SK-MEL-5 (cell line): ENCODE data around the gene ROR1. TPM values are rescaled to one million over a fixed set of nuclear protein-coding genes. Genes with fewer than 3 reads are reported as not detected.
"Not testable (repeated sequence)": the region's sequence is repeated elsewhere in the genome, so short reads cannot be mapped to it uniquely, and the experiment has no call there.

Experiments used
- DNase-seq: peaks from one replicate; pipeline ENCODE4 v3.0.0-alpha.2; 2016; ENCODE audit warnings: low read depth, low spot score
- in situ Hi-C: cut with HindIII; loops from 2 replicates; pipeline ENCODE4 v1.10.0; 2016; ENCODE audit warnings: low sequenced_read_pairs, high pct_unique_total_duplicates, low pct_unique_long_range_greater_than_20kb
- total RNA-seq: library from RNA; depleted of rRNA; stranded (reverse); fragments of >200 nt; shearing (Covaris generic); gene quantifications from 2 replicates; pipeline ENCODE4 v1.2.3, GENCODE V29; 2014

ROR1 gene
- total RNA-seq, 1 experiment from 2014 or later: 2.8 TPM

DNA sequence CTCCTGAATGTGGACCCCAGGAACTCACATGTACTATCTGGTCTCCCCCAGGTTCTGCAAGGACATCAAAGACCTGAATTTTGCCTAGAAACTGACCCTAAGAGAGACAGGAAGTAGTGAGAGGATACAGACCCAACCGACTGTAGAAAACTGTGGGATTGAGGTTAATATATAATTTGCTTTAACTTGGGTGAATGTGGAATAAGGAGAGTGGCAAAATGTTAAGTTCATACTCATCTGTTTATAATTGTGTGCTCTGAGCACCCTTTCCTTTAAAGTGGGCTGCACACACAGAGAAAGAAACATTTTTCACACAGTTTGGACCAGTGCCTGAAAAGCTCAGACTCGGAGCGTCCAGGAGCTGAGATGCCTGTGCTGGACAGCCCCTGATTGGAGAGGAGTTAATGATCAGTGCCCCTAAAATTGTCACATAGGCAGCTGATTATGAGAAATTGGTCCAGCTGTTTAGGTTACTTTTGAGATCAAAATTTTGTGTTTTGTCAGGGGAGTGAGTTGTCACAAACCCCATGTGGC, 37.2 kb downstream of the ROR1 start:
- in situ Hi-C loops: no loop called here

DNA sequence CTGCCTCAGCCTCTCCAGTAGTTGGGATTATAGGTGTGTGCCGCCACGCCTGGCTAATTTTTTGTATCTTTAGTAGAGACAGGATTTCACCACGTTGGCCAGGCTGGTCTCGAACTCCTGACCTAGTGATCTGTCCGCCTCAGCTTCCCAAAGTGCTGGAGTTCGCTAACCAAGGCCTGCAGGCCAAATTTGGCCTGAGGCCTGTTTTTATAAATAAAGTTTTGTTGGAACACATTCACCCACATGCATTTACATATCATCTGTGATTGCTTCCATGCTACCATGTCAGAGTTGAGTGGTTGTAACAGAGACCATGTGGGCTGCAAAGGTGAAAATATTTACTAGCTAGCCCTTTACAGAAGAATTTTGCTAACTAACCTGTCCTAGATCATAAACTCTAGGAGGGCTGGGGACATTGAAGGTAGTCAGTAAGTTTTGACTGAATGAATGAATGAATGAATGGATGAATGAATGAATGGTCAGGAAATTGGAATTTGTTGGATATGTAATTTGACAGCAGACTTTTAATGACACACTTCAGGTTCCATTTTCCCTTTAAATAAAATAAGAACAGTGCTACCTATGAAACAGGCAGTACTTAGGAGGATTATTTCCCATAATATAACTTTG, 38.4 kb downstream of the ROR1 start:
- in situ Hi-C loops: no loop called here
- DNase-seq: no peak

More for the DNA sequence above, 37.2 kb downstream of the ROR1 start:
- DNase-seq: no peak

DNA sequence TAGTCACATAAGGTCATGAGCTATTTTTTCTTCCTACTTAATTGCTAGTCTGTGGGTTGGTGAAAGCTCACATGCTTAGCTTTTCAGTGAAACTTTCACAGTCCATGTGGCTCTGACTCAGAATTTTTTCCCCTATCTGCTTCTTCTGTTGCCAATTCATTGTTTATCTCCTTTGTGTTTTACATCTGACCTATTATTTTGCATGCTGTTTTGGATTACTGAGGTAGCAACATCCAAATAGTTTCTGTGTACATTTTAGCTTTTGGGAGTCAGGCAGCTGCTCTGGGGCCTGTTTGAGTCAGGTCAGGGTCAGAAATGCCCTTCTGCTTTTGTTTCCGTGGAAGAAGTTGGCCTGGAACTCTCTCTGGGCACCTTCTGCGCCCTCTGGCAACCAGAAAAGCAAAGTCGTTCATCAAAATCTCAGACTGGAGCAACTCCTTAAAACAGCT, 40.0 kb downstream of the ROR1 start:
- in situ Hi-C loops: no loop called here
- DNase-seq: peak; percentile 62

DNA sequence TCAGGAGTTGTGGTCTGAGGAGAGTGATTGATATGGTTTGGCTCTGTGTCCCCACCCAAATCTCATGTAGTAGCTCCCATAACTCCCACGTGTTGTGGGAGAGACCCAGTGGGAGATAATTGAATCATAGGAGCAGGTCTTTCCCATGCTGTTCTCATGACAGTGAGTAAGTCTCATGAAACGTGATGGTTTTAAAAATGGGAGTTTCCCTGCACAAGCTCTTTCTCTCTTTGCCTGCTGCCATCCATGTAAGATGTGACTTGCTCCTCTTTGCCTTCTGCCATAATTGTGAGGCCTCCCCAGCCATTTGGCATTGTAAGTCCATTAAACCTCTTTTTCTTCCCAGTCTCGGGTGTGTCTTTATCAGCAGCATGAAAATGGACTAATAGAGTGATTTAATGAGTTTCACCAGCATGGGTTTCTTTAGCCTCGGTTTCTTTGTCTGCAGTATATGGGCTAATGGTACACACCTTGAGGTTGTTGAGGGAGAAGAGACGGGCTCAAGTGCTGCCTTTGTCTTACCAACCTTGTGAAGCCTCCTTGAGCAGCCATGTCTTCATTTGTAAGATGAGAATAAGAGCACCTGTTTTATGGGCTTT, 42.5 kb downstream of the ROR1 start:
- in situ Hi-C loops, DNase-seq: not testable (repeated sequence)

DNA sequence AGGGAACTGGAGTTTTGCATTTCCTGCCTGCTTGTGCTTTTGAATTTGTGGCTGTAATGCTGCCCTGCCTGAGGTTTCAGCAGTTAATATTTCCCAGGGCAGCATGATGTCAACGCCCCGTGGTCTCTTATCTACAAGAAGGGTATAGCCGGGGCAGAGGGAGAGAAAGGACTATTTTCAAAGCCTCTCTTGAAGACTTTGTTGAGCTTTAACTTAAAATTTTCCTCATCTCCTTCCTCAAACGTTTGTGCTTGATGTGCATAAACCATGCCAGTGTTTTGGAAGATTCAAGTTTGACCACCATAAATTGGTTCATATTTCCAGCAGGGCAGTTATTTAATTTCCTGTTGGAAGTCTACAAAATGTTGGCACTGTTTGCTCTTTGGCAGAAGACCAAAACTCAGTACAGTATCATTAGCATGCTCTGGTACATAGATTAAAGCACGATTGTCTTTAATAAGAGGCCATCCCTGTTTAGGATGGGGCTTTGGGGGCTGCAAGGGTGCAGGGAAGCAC, 43.4 kb downstream of the ROR1 start:
- in situ Hi-C loops: no loop called here
- peak; percentile 62 for DNase-seq

DNA sequence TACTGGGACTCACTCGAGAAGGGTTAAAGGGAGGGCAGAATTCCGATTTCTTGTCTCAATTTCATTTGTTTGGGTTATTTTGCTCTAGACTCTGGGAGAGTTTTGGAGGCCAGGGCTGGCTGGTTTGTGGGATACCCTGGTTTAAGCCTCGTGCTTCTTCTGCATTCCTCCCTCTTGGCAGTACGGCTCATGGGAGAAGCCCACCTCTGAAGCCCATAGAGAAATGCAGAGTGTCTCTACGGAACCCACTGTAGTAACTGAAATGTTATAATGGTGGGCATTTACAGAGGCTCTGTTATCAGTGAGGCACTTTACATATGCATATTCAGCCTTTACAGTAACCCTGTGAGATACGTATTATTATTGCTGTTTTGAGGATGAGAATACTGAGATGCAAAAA, 43.9 kb downstream of the ROR1 start:
- in situ Hi-C loops: no loop called here
- no peak for DNase-seq

DNA sequence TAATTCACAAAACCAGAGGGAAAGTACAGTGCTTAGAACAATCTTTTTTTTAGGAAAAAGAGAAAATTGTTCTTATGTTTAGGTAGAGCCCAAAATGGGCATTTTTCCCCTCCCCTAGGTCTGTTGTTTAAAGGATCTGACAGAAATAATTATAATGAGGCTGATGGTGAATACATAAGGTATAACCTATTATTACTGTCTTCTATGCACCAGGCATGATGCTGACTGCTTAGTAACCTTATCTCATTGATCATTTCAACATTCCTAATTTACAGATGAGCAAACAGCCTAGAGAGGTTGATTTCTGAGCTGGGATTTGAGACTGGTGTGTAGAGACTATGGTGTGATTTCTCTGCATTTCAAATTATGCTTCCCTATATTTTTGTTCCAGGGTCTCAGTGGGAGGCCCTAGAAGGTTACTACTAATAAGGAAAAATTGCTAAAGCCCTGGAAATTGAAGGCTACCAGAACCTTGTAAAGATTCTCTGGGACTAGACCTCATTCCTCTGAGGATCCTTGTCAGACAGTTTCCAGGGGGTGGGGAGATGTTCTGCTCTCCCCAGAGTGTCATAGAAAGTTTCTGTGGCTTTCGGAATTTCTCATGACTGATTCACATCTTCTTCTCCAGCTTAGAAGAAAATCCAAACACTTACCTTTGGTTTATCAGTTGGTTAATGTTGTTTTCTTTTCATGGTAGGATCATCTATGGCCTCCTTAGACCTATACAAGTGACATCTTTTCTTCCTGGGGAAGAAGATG, 44.9 kb downstream of the ROR1 start:
- in situ Hi-C loops: no loop called here
- DNase-seq: no peak

DNA sequence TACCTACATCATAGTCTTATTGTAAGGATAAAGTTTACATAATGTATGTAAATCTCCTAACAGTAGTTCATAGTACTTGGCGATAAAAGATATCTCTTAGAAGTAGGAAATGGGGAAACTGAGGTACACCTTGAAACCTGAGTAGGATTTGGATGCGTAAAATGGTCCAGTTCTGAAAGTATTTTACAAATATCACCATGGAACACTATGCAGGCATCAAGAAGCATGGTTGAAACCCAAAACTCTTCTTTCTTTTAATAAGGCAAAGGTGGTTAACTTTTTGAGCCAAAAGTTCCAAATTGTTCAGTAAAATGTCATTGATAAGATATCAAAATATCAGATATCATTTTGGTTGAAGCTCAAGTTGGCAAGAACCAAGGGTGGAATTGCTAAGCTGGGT, 46.0 kb downstream of the ROR1 start:
- in situ Hi-C loops: no loop called here
- DNase-seq: no peak

DNA sequence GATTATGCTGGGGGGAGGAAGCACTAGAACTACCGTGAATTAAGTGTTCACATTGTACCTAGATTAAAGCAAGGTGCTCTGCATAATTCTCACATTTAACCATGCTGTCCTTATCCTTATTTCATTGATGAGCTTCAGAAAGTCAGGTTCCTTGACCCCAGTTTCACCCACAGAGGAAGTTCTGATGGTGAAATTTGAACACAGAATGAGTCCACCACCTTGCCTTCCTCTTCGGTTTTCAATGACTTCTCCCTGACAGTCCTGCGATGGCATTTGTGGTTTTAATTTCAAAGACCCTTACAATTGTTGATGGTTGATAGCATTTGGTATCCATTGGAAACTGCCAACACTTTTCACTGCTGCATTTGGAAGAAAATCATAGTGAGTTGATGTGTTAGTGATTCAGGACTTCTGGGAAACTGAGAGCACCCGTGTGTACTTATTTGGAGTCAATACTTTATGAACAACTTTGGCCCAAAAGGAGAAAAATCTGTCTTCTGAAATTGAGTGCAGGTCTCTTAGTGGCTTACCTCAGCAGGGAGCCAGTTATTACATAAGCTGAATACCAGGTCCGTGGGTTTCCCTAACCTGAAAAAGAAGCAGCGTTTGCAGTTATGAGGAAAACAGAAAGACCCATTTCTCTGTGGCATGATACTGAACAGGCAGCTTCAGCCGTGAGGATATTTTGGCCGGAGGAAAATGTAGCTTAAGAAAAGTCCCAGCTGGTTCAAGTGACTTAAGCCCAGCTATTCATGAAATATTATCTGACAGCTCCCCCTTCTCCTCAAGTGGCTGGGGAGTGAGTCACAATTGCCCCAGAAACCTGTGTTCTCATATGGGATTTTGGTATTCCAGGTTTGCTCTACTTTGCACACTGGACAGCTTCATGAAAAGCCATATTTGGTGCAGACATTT, 47.5 kb downstream of the ROR1 start:
- no peak for DNase-seq

DNA sequence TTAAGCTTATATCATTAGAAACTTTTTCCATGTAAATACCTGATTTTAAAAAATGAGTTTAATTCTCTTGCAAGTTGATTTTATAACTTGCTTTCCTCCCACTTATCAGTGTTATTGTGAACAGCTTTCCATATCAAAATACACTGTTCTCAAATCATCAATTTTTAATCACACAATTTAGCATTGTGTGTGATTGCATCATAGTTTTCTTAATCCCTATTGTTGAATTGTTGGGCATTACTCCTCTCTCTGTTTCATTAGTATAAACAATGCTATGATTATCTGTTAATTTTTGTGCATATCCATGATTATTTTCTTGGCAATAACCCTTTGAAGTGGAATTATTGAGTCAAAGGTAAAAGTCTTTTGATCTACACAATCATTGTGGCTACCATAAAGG, 48.7 kb downstream of the ROR1 start:
- DNase-seq: no peak
- in situ Hi-C loops: no loop called here

More for the DNA sequence above, 47.5 kb downstream of the ROR1 start:
- in situ Hi-C loops: no loop called here

DNA sequence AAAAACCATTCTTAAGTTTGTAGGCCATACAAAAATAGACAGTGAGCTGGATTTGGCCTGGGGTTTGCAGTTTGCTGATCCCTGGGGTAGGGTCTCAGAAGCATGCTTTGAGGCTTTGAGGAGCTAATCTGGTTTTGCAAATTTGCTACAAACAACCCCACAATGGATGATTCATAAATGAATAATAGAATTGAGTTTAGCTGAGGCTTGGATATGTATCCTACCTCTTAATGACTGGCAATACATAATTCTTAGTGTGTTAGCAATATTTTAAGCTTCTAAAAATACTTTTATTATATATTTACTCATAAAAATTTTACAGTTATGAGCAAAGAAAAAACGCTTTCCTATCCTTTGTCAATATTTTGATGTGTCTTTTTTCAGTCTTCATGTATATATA, 50.6 kb downstream of the ROR1 start:
- in situ Hi-C loops: no loop called here
- DNase-seq: no peak

DNA sequence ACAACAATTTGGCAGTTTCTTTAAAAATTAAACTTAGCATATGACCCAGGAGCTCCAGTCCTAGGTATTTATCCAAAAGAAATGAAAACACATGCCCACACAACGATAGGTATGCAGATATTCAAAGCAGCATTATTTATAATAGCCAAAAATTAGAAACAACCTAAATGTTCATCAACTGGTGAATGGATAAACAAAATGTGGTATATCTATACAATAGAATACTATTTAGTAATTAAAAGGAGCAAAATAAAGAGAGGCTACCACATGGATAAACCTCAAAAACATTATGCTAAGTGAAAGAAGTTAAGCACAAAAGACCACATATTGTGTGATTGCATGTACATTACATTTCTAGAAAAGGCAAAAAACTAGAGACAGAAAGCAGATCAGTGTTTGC, 51.3 kb downstream of the ROR1 start:
- DNase-seq: no peak
- in situ Hi-C loops: no loop called here

DNA sequence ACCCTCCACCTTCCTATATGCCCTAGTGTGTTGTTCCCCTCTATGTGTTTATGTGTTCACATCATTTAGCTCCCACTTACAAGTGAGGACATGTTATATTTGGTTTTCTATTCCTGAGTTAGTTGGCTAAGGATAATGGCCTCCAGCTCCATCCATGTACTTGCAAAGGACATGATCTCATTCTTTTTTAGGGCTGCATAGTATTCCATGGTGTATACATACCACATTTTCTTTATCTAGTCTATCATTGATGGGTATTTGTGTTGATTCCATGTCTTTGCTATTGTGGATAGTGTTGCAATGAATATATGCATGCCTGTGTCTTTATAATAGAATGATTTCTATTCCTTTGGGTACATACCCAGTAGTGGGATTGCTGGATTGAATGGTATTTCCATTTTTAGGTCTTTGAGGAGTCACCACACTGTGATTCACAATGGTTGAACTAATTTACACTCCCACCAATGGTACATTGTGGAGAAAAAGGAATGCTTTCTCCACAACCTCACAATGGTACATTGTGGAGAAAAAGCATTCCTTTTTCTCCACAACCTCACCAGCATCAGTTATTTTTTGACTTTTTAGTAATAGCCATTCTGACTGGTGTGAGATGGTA, 52.5 kb downstream of the ROR1 start:
- in situ Hi-C loops: not testable (repeated sequence)
- peak; percentile 58 for DNase-seq

DNA sequence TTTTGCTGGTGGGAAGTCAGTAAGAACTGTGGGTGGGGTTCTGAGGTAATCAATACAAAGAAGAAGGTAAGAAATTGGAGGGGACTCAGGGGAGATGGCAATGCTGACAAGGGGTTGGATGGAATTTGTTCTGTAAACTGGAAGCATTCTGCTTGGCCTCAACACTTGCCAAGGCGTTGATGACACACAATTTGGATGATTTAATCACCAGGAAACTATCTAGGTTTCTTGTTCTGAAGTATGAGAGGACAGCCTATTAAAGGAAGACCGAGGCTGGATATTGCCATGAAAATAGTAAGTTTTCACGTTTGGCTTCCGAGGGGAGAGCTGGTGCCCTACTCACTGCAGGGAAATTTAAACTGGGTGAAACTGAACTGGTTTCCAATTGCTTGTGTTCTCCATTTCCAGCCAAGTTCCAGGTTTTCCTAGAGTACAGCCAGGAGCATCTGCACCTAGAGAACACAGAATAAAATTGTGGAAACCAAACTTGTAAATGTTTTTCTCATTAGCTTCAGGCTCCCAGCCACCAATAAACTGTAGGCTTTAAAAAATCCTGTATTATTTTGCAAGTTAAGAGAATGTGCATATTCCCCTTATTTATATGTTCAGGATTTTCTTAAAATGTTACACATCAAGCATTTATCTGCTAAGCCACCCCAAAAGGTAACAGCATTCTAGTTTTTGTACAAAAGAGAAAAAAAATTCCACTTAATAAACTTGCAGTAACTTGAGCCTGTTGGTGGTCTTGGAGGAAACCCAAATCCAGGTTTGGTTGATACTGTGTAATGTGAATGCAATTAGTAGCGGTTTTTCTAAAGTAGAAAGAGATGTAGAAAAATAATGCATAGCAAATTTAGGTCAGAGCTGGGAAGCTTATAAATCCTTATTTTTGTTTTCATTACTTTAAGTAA, 53.8 kb downstream of the ROR1 start:
- DNase-seq: no peak
- in situ Hi-C loops: no loop called here

DNA sequence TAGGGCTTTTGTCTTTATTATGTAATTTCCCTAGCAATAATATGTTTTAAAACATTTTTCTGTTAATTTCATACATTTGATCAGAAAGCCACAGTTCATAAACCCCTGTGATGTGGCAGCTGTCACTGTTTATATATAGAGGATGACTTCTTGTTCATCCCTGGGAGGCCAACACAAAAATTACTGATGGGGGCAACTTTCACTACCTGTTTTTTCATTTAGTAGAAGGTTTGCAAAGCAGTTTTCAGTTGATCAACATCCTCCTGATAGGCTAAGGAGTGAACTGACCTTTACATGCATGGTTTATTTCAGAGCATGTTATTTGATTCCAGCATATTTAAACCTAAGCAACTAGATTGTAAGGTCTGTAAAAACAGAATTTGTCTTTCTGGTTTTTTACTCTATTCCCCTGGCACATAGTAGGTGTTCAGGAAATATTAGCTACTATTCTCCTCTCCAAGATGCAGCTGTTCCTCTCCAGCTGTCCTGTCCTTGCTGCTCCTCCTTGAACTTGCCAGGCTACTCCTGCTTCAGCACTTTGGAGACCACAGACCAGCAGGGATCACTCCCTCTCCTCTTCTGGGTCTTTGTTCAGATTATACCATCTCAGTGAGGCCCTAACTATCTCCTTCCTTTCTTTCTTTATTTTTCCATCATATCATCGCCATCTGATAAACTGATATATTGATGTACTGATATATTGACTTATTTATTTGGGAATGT, 54.7 kb downstream of the ROR1 start:
- DNase-seq: no peak
- in situ Hi-C loops: no loop called here
